Neural progenitor cell (in vitro differentiated cells): ENCODE data around the gene ZBTB42. TPM values are rescaled to one million over a fixed set of nuclear protein-coding genes. Genes with fewer than 3 reads are reported as not detected.

ENCODE experiments used
- DNase-seq: peaks from one replicate; pipeline ENCODE4 v3.0.0-alpha.2; 2016; ENCODE audit warnings: low spot score
- H2AFZ ChIP-seq: fragments of 200-600 bp; sonication (generic); replicated peaks from 2 replicates; pipeline ENCODE4 v1.6.1; 2016; ENCODE audit warnings: antibody characterized with exemption
- H3F3A ChIP-seq: fragments of 200-600 bp; sonication (generic); 2 replicates; pipeline ENCODE4 v1.6.1; 2016; ENCODE audit warnings: antibody characterized with exemption, low read depth
- H3K27ac ChIP-seq: fragments of 200-600 bp; sonication (generic); 2 replicates; pipeline ENCODE4 v1.5.1; 2016; ENCODE audit warnings: mild to moderate bottlenecking
- H3K27me3 ChIP-seq: fragments of 200-600 bp; sonication (generic); 2 replicates; pipeline ENCODE4 v1.6.1; 2016; ENCODE audit warnings: mild to moderate bottlenecking, moderate library complexity
- H3K36me3 ChIP-seq: fragments of 200-600 bp; sonication (generic); 2 replicates; pipeline ENCODE4 v1.5.1; 2016
- H3K4me1 ChIP-seq: fragments of 200-600 bp; sonication (generic); 2 replicates; pipeline ENCODE4 v1.6.1; 2016; ENCODE audit warnings: mixed run types
- H3K4me2 ChIP-seq: fragments of 200-600 bp; sonication (generic); 2 replicates; pipeline ENCODE4 v1.6.1; 2016
- H3K4me3 ChIP-seq: fragments of 200-600 bp; sonication (generic); 2 replicates; pipeline ENCODE4 v1.5.1; 2016
- H3K79me2 ChIP-seq: fragments of 200-600 bp; sonication (generic); 2 replicates; pipeline ENCODE4 v1.6.1; 2016; ENCODE audit warnings: low read depth
- H3K9ac ChIP-seq: fragments of 200-600 bp; sonication (generic); 2 replicates; pipeline ENCODE4 v1.6.1; 2016
- H3K9me3 ChIP-seq: fragments of 200-600 bp; sonication (generic); 2 replicates; pipeline ENCODE4 v1.5.1; 2016; ENCODE audit warnings: low read depth
- H4K20me1 ChIP-seq: fragments of 200-600 bp; sonication (generic); 2 replicates; pipeline ENCODE4 v1.6.1; 2016; ENCODE audit warnings: low read depth
- H3K27ac Mint-ChIP-seq: 3 replicates; pipeline ENCODE4 v1.8.0; 2021; ENCODE audit warnings: mixed read lengths
- H3K27me3 Mint-ChIP-seq: 2 replicates; pipeline ENCODE4 v1.8.0; 2022; ENCODE audit warnings: low read depth, mild to moderate bottlenecking, inconsistent platforms, moderate library complexity, mixed read lengths; ENCODE audit not compliant: insufficient read depth
- H3K36me3 Mint-ChIP-seq: 3 replicates; pipeline ENCODE4 v1.8.0; 2021; ENCODE audit warnings: mixed read lengths
- H3K4me1 Mint-ChIP-seq: 3 replicates; pipeline ENCODE4 v1.8.0; 2021; ENCODE audit warnings: mixed read lengths
- H3K4me3 Mint-ChIP-seq: 3 replicates; pipeline ENCODE4 v1.8.0; 2021; ENCODE audit warnings: mild to moderate bottlenecking, moderate library complexity, mixed read lengths
- H3K9me3 Mint-ChIP-seq: 3 replicates; pipeline ENCODE4 v1.8.0; 2020; ENCODE audit warnings: mixed read lengths
- CTCF ChIP-seq: fragments of 200-600 bp; sonication (generic); IDR thresholded peaks from 2 replicates; pipeline ENCODE4 v1.5.1; 2017; ENCODE audit warnings: antibody characterized with exemption, mild to moderate bottlenecking
- EZH2 ChIP-seq: fragments of 200-600 bp; sonication (generic); IDR thresholded peaks from 2 replicates; pipeline ENCODE4 v1.6.1; 2017; ENCODE audit warnings: antibody characterized with exemption, mild to moderate bottlenecking, moderate library complexity
- EZH2phosphoT487 ChIP-seq: fragments of 200-600 bp; sonication (generic); IDR thresholded peaks from 2 replicates; pipeline ENCODE4 v1.6.1; 2017; ENCODE audit warnings: antibody characterized with exemption
- total RNA-seq: library from RNA; depleted of rRNA; stranded (reverse); fragments of >200 nt; gene quantifications from 2 replicates; pipeline ENCODE4 v1.2.3, GENCODE V29; 2015; ENCODE audit warnings: low replicate concordance

The ZBTB42 gene
- total RNA-seq, 1 donor from 2014 or later, result 0.41 TPM

DNA sequence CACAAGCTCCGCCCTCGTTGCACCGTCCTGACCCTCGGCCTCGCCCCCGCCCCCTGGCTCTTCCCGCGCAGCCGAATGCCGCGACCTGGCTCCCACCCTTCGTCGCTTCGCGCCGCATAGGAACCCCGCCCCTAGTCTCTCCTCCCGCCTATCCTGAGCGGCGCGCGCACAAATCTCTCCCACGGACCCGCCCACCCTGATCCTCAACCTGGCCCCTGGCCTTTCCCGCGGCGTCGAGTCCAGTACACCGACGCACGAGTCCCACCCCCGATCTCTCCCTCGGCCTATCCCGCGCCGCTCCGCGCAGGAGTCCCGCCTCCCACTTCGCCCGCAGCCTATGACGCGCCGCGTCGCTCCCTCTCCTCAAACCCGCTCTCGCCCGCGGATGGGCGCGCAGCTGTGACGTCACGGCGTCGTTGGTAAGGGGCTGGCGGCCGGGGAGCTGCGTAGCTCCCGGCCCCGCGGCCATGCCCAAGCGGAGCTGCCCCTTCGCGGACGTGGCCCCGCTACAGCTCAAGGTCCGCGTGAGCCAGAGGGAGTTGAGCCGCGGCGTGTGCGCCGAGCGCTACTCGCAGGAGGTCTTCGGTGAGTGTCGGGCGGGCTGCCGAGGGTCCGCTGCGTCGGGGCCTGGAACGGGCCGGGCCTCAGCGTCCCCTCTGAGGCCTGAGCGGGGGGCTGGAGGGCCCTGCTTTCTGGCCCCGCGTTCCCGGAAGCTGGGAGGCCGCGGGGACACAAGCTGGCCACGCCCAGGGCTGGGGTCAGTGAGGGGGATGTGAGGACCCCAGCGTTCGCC, 48.0 kb upstream of the ZBTB42 start, which contains the start of gene SIVA1:
Gene SIVA1, plus strand, starts transcription at position 413 of the 793 bp plus-strand sequence. Its CDS starts 55 bp downstream, at position 468.
- Histone ChIP-seq H3K36me3 (no peaks in the 10 kb centered on the region), H3F3A (peaks cover 21% of the 10 kb centered on the region), H3K9ac (peak within 1 kb of the TSS; percentile 97), H3K79me2 (peaks cover 37% of the 10 kb centered on the region), H3K9me3 (no peaks in the 10 kb centered on the region), H3K4me3 (peak within 1 kb of the TSS; percentile 97), H3K27ac (peak within 1 kb of the TSS; percentile 26), H3K4me2 (peak within 1 kb of the TSS; percentile 95), H3K4me1 (peaks cover 15% of the 10 kb centered on the region), H4K20me1 (peaks cover 46% of the 10 kb centered on the region), H3K27me3 (no peaks in the 10 kb centered on the region), H2AFZ (peak within 1 kb of the TSS; percentile 88)
- Mint-ChIP-seq H3K9me3 (peaks cover 9% of the 10 kb centered on the region), H3K4me1 (peaks cover 42% of the 10 kb centered on the region), H3K27ac (peak within 1 kb of the TSS; percentile 79), H3K36me3 (peaks cover 6% of the 10 kb centered on the region), H3K4me3 (peak within 1 kb of the TSS; percentile 95), H3K27me3 (peaks cover 8% of the 10 kb centered on the region)
- TF ChIP-seq CTCF (no peak), EZH2phosphoT487 (no peak), EZH2 (no peak)
- DNase-seq, result peak; percentile 100

- H3K4me1 ChIP-seq, result peaks cover 10% of the 10 kb centered on the region
- H4K20me1 ChIP-seq, result peaks cover 54% of the 10 kb centered on the region
- peaks cover 8% of the 10 kb centered on the region for H3K27me3 Mint-ChIP-seq
- H3K36me3 ChIP-seq, result no peaks in the 10 kb centered on the region
- H2AFZ ChIP-seq, result no peak overlapping the region
- peak overlapping the region; percentile 97 for H3K4me3 ChIP-seq
- H3F3A ChIP-seq, result peaks cover 15% of the 10 kb centered on the region
- peaks cover 39% of the 10 kb centered on the region for H3K79me2 ChIP-seq
- peak overlapping the region; percentile 95 for H3K4me2 ChIP-seq
- H3K27ac Mint-ChIP-seq, result peak overlapping the region; percentile 62
- H3K9me3 Mint-ChIP-seq, result peaks cover 9% of the 10 kb centered on the region
- peak overlapping the region; percentile 95 for H3K4me3 Mint-ChIP-seq
- H3K9me3 ChIP-seq, result no peaks in the 10 kb centered on the region
- H3K27ac ChIP-seq, result peak overlapping the region; percentile 26
- peak overlapping the region; percentile 97 for H3K9ac ChIP-seq
- peaks cover 36% of the 10 kb centered on the region for H3K4me1 Mint-ChIP-seq
- DNase-seq, result peak; percentile 50
- peaks cover 9% of the 10 kb centered on the region for H3K36me3 Mint-ChIP-seq
- no peaks in the 10 kb centered on the region for H3K27me3 ChIP-seq
- no peak for TF ChIP-seq EZH2phosphoT487
Observed at GRCh38 chr14:104753528-104754212, 47.2 kb upstream of the ZBTB42 start.

- no peak for DNase-seq
- peaks cover 8% of the 10 kb centered on the region for H3K27me3 Mint-ChIP-seq
- H3K27ac Mint-ChIP-seq, result peak overlapping the region; percentile 62
- peak overlapping the region; percentile 97 for H3K9ac ChIP-seq
- peaks cover 10% of the 10 kb centered on the region for H3K4me1 ChIP-seq
- H4K20me1 ChIP-seq, result peaks cover 61% of the 10 kb centered on the region
- H3K36me3 Mint-ChIP-seq, result peaks cover 12% of the 10 kb centered on the region
- H3K36me3 ChIP-seq, result no peaks in the 10 kb centered on the region
- TF ChIP-seq EZH2, result no peak
- TF ChIP-seq EZH2phosphoT487, result no peak
- no peak for TF ChIP-seq CTCF
- peak overlapping the region; percentile 95 for H3K4me3 Mint-ChIP-seq
- peaks cover 8% of the 10 kb centered on the region for H3F3A ChIP-seq
- peaks cover 41% of the 10 kb centered on the region for H3K79me2 ChIP-seq
- H3K4me3 ChIP-seq, result peak overlapping the region; percentile 97
- peak overlapping the region; percentile 95 for H3K4me2 ChIP-seq
- H3K9me3 ChIP-seq, result no peaks in the 10 kb centered on the region
- H3K27ac ChIP-seq, result no peak overlapping the region
- peaks cover 9% of the 10 kb centered on the region for H3K9me3 Mint-ChIP-seq
- H3K27me3 ChIP-seq, result no peaks in the 10 kb centered on the region
- peaks cover 30% of the 10 kb centered on the region for H3K4me1 Mint-ChIP-seq
- H2AFZ ChIP-seq, result no peak overlapping the region
Observed at GRCh38 chr14:104754213-104754851, 46.6 kb upstream of the ZBTB42 start.
